ENCODE data around the gene JAK1.

The JAK1 gene

DNA sequence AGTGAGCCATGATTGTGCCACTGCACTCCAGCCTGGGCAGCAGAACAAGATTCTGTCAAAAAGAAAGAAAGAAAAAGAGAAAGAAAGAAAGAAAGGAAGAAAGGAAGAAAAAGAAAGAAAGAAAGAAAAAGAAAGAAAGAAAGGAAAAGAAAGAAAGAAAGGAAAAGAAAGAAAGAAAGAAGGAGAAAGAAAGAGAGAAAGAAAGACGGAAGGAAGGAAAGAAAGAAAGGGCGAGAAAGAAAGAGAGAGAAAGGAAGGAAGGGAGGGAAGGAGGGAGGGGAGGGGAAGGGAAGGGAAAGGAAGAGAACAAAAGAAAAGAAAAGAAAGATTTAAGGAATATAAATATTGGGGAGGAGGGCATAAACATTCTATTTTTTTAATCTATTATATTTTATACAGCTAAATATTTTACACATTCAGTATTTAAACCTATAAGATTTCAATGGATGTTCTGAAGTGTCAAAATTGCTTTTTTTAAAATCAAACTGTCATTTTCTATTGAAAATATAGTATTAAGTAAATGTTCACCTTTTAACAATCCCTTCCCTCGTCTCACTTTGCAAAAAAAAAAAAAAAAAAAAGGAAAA, 6.8 kb upstream of the JAK1 start:
- no peak overlapping the region for H3K4me3 ChIP-seq (ENCODE audit: low read depth, low read length)
- TF ChIP-seq, protein P1, sequence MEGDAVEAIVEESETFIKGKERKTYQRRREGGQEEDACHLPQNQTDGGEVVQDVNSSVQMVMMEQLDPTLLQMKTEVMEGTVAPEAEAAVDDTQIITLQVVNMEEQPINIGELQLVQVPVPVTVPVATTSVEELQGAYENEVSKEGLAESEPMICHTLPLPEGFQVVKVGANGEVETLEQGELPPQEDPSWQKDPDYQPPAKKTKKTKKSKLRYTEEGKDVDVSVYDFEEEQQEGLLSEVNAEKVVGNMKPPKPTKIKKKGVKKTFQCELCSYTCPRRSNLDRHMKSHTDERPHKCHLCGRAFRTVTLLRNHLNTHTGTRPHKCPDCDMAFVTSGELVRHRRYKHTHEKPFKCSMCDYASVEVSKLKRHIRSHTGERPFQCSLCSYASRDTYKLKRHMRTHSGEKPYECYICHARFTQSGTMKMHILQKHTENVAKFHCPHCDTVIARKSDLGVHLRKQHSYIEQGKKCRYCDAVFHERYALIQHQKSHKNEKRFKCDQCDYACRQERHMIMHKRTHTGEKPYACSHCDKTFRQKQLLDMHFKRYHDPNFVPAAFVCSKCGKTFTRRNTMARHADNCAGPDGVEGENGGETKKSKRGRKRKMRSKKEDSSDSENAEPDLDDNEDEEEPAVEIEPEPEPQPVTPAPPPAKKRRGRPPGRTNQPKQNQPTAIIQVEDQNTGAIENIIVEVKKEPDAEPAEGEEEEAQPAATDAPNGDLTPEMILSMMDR (IDR thresholded peaks at IDR 0.05; ENCODE audit: low read depth, low read length, missing control alignments): no peak
- no peak for DNase-seq (ENCODE audit: low read depth)

GRCh38 chr1:64969305-64970046, 3.1 kb upstream of the JAK1 start:
- DNase-seq (ENCODE audit: low read depth): no peak
- H3K4me3 ChIP-seq (ENCODE audit: low read depth, low read length): no peak overlapping the region
- TF ChIP-seq, protein P1 (IDR thresholded peaks at IDR 0.05; ENCODE audit: low read depth, low read length, missing control alignments): no peak

GRCh38 chr1:64967381-64967780, 1.0 kb upstream of the JAK1 start:
- no peak for DNase-seq (ENCODE audit: low read depth)
- TF ChIP-seq, protein P1 (IDR thresholded peaks at IDR 0.05; ENCODE audit: low read depth, low read length, missing control alignments): no peak
- H3K4me3 ChIP-seq (ENCODE audit: low read depth, low read length): no peak overlapping the region

GRCh38 chr1:64965366-64966157, 787 bp downstream of the JAK1 start:
- H3K4me3 ChIP-seq (ENCODE audit: low read depth, low read length): peak overlapping the region; percentile 94
- DNase-seq (ENCODE audit: low read depth): no peak
- TF ChIP-seq, protein P1 (IDR thresholded peaks at IDR 0.05; ENCODE audit: low read depth, low read length, missing control alignments): no peak

DNA sequence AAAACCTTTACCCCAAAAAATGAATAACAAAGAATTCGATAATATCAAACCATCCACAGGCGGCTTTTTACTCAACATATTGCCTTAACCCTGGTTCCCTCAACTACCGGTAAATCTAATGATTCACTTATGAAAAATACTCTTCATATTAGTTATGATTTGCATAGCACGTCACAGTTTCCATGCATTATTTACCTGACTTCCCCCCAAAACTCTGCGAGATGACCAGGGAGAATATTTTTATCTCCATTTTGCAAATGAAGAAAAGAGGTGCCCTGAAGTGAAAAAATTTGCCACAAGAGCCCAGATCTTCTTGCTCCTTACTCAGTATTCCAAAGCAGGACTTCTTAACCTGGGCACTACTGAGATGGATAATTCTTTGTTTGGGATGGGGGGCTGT, 2.9 kb downstream of the JAK1 start:
- DNase-seq (ENCODE audit: low read depth): no peak
- H3K4me3 ChIP-seq (ENCODE audit: low read depth, low read length): no peak overlapping the region
- TF ChIP-seq, protein P1 (IDR thresholded peaks at IDR 0.05; ENCODE audit: low read depth, low read length, missing control alignments): no peak

DNA sequence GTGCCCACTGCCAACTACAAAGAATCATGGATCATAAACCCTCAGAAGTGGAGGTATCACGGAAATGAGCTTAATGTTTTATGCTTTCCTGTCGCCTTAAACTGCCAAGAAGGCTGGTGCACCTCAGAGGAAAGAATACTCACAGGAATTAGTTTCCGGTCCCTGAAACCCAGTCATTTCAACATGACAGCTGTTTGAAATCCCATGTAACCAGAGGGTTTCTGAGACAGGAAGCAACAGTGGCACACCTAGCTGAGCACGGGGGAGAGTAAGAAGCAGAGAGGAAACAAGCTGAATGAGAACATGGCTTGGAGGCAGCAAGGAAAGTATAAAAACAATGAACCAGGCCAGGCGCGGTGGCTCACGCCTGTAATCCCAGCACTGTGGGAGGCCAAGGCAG, 3.9 kb downstream of the JAK1 start:
- no peak overlapping the region for H3K4me3 ChIP-seq (ENCODE audit: low read depth, low read length)
- TF ChIP-seq, protein P1 (IDR thresholded peaks at IDR 0.05; ENCODE audit: low read depth, low read length, missing control alignments): no peak
- DNase-seq (ENCODE audit: low read depth): no peak
